ENCODE data around the gene TKFC.

The TKFC gene

DNA sequence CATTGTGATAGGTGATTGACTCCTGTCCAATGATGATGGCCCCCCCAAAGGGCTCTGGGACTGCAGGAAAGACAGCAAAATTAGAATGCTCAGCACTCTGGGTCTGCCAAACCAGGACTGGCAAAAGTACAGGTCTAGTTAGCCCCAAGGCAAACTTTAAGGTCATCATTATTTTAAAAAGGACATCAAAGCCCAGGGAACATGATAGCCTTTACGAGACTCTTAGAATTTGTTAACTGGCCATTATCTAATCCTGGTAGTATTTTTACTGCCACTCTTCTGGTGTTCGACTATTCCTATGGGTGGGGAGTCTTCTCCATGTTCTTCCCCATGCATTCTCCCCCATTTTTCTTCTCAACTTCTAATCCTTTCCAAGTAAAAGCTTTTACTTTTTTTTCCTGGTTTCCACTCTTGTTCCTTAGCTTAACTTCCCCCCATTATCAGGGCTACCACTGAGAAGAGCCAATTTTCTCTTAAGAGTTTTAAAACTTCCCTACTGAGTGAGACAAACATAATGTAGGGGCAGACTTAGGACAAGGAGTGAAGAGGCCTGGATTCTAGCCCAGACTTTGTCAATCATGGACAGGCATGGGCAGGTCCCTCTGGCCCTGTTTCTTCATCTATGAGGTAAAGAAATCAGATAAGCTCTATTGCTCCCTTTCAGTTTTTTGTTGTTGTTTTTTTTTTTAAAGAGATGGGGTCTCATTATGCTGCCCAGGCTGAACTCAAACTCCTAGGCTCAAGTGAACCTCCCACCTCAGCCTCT is 7.2 kb upstream of the TKFC start:
- DNase-seq, result no peak

DNA sequence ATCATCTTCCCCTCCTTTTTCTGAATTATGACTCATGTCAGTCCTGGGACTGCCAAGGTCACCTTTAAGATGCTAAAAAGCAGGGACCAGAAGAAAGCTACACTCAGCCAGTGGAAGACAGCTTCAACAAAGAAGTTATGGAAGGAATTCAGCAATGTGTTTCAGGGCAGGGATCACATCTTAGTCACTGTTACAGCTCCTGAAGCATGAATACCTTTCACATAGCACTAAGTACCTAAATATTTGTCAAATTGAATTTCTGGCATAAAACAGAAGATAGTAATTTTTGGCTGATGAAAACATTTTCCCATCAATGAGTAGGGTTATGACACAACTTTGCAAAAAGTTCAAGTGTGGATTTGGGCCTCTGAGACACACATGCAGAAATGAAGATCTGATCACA is 5.4 kb upstream of the TKFC start:
- no peak for DNase-seq

DNA sequence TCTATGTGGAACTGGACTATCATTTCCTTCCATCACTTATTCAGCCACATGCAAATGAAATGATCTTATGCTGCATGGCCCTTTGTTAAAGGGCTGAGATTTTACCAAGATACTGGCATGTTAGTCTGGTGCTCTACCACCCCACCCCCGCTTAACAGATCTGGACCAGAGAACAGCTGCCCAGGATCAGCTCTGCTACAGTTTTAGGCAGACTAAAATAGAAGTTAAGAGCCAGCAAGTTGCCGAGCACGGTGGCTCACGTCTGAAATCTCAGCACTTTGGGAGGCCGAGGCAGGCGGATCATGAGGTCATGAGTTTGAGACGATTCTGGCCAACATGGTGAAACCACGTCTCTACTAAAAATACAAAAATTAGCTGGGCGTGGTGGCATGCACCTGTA is 4.7 kb upstream of the TKFC start:
- DNase-seq, result no peak

DNA sequence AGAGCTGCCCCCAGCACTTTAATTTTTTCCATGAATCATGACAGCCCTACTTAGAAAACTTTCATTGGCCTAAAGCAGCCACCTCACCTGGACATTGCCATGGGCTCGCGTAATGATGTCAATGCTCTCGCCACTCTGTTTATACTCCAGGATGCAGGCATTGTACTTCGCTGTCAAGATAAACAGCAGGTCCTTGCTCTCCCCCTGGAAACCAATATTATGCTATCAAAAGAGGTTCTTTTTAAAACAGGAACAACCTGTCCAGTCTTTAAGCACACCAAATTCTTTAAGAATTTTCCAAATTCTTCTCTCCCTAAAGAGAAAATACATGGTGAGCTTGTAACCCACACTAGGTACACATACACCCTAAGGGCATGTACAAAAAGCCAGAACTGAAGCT is 3.2 kb upstream of the TKFC start:
- no peak for DNase-seq

DNA sequence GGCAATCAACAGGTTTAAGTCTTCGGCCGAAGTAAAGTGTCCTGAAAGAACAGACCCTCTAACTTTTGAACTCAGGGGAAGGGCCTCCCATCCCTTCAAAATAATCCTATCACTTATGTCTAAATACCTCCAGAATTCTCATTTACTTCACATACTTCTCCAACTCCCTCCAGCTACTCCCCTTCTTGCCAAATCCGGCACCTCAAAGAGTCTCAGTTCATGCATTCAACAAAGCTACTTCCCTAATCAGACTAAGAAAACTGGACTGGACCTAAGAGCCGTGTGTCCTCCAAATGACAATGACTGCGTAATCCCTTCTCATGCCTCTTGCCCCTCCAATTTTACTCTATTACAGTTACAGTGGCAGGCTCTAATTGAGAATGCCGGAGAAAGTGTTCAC is 1.4 kb upstream of the TKFC start:
- DNase-seq, result no peak

DNA sequence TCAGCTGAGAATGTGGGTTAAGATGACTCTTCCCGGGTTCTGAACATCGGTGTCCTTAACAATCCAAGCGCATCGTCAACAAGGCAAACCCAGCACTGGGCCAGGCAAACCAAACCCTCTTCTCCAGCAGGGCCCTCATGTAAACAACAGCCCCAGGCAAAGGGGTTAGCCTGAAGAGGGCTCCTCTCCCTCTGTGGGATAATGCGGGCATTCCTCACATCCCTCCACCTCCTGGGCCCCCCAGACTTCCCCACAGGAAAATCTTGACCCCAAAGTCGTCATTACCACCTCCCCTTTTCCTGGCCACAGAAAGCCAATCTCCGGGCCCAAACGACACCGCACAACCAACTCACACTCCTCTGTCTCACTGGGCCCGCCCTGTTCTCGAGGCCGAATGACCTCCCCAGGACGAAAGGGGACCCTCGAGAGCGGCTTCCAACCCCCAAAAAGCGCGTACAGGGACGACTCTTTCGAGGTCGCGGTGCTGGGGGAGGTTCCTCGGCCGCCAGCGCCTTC is 689 bp upstream of the TKFC start:
- no peak for DNase-seq

DNA sequence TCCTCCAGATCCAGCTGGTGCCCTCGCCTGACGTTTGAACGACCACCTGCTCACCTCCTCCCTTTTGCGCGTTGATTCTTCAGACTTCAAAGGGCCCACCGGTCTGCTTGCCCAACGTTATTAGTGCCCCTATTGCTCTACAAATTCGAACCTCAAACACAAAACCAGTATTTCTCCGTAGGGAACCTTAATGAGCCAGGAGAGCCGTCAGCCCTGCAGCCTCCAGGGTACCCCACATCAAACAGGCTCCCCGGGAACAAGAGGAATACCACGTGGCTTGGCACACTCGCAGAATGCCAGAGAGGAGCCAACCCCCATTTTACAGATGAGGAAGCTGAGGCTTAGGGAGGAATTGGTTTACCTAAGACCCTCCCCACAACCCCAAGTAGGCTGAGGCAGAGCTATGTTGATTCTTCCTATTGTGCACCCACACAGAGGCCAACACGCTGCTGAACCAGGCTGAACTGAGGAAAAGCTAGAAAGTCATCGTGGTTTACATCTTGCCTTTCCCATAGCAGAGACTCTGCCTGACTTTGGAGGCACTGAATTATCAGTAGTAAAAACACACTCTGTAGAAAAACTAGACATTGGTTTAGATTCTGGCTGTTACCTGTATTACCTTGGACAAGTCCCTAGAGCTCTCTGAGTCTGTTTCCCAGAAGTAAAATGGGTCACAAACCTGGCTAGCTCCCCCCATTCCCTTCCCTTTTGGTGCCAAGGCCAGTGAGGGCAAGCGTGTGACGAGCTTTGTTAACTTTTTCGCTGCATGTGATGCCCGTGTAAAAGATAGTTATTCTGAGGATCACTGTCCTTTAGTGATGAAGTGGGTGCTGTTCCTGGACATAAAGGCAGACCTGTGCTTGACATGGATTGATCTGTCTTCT is 764 bp downstream of the TKFC start:
- no peak for DNase-seq

DNA sequence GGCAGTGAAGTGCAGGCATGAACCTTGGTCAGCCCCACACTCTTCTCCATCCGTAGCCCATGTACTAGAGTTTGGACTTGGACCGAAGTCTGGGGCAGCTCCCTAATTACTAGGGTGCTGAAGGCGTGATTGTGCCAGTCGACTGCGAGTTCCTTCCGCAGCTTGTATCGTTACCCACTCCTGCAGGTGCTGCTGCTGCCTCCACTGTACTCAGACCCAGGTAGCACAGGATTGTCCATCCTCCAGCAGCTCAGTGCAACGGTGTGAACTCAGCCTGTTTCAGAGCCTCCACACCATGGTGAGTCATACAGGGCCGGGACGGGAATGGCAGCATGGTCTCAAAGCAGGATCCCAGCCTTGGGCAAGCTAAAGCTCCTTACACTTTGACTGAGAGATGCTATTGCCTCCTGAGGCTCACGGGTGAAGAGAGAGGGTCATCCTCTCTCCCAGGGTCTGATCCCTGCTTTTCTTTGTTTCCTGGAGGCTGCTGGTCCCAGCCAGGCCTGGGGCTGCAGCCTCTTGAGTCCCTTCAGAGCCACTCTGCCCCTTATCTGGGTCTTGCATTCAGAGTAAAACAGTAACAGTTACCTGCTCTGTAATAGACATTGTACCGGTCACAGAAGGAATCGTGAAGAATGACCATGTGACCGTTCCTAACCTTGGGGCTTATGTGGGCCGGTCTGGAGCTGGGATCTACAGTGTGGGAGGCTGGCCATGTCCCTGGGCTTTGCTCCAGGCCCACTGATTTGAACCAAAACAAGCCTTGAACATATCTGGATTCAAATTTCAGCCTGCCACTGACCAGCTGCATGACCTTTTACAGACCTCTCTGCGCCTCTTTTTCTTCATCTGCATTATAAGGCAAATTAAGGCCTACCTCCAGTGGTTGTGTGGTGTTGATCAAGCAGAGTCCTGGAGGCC is 1.7 kb downstream of the TKFC start:
- DNase-seq, result no peak

DNA sequence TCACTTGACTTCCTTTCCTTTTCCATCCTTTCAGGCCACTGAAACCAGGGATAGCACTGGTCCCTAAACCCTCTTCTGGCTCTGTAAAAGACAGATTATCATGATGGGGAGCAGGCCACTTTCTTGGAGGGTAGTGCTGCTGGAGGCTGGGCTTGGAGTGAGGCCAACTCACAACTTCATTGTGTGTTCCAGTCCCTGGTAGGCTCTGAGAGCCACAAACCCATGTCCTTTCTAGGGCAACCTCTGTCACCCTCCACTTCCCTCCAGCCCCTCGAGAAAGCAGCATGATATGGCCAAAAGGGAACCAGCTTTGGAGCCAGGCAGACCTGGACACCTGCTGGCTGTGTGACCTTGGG is 2.3 kb downstream of the TKFC start:
- no peak for DNase-seq

DNA sequence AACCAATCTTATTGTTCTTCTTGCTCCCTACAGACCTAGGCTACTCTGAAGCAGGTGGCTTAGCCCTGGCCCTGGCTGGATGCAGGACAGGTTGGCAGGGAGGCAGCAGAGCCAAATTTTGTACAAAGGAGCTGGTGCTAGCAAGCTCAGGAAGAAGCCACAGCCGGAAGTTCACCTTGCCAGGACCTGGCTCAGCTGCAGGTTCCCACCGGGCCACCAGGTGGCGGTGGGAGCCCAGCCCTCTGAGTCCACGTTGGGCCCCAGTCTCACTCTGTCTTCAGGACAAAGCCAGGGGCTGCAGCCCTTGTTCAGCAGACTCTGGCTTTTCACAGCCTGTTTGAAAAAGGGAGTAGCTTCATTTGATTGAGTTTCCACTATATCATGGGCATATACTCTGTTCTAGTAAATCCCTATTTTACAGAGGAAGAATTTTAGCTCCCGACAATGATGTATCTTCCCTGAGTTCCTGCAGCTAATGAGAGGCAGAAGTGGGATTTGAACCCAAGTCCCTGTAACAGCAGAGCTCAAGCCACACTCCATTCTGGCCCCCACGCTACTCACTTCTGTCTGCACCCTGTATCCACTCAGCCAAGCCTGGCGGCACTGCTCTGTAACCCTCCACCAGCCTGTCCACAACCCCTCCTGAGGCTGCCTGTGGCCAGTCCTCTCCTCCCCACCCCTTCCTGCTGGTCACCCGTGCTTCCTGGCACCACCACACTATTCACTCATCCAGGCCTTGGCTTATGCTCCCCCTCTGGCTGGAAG is 3.3 kb downstream of the TKFC start:
- peak; percentile 67 for DNase-seq

DNA sequence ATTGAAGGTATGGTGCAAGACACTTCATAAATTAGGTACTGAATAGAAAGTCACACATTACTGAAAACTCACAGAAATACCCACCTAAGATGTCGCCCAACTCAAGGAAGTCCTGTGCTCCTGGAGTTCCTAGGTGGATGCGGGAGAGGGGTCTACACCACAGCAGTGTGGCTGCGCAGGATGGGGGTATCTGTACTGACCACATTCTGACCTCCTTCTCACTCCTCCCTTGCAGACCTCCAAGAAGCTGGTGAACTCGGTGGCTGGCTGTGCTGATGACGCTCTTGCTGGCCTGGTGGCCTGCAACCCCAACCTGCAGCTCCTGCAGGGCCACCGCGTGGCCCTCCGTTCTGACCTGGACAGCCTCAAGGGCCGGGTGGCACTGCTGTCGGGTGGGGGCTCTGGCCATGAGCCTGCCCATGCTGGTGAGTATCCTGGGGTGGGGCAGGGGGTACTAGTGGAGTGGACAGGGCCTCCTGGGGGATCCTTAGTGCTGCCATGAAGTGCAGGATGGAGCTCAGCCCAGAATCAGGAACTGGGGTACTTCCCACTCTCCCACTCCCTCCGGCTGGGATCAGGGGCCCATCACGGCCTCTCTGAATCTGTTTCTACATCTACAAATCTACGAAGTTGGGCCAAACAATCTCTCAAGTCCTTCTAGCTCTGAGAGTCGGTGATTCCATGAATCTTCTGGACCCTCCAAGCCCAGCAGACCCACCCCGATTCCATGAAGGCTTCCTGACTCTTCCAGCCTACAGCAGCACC is 4.9 kb downstream of the TKFC start:
- DNase-seq, result no peak

DNA sequence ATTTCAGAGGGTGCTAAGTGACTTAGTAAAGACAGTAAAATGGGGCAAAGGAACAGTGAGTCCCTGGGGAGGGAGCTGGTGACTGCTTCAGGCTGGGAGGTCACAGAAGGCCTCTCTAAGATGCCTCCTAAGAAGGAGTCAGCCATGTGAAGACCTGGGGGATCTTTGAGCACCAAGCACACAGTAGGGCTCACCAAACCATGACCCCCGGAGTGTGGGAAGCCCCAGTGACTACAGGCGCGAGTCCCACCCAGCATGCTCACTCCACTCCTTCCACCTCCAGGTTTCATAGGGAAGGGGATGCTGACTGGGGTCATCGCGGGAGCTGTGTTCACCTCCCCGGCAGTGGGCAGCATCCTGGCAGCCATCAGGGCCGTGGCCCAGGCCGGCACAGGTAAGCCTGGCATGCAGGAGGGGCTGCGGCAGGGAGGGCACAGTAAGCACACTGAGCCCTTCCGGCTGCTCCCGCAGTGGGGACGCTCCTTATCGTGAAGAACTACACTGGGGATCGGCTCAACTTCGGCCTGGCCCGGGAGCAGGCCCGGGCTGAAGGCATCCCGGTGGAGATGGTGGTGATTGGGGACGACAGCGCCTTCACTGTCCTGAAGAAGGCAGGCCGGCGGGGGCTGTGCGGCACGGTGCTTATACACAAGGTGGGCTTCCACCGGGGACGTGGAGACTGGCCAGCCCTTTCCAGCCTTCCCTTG is 5.9 kb downstream of the TKFC start:
- DNase-seq, result no peak

DNA sequence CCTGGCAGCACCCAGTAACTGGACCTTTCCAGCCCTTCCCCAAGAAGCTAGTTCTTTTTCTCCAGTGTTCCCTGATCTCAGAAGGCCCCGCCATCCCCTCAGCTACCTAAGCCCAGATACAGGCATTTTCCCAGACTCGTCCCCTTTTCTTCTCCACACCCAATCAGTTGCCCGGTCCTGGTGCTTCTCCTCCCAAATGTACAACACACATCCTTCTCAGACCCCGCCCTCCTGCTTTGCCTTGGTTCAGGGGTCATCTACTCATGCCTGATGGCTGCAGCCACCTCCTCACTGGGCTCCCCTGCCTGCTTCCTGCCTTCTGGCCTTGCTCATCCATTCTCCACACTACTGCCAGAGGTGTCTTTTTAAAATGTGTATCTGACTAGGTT is 6.5 kb downstream of the TKFC start:
- DNase-seq, result no peak

DNA sequence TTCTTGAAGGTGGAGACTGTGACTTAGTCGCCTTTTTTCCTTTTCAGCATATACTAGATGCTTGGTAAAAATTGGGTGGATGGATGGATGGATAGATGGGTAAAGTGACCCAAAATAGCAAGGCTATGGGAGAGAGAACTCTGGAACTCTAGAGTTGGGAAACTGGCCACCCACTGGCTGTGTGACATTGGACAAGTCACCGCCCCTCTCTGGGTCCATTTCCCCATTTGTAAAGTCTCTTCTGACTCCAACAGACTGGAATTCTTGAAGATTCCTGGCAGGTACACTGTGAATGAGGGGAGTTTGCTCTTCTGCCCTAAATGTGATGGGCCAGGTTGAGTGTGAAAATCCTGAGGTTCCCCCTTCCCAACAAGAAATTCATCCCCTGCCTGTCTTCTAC is 8.0 kb downstream of the TKFC start:
- DNase-seq, result no peak

DNA sequence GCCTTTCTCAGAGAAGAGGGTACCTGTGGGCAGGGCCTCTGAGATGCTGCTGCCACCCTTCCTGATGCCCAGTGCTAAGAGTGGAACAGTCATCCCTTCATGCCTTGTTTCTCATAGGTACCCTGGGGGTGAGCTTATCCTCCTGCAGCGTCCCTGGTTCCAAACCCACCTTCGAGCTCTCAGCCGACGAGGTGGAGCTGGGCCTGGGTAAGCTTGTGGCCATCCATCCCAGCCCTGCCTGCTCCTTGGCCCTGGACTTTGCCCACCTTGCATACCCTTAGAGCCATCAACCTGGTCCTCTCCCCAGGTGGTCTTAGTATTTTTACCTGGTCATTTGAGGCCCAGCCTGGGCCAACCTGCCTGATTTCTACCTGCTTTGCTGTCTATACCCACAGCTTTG is 8.7 kb downstream of the TKFC start:
- DNase-seq, result no peak

DNA sequence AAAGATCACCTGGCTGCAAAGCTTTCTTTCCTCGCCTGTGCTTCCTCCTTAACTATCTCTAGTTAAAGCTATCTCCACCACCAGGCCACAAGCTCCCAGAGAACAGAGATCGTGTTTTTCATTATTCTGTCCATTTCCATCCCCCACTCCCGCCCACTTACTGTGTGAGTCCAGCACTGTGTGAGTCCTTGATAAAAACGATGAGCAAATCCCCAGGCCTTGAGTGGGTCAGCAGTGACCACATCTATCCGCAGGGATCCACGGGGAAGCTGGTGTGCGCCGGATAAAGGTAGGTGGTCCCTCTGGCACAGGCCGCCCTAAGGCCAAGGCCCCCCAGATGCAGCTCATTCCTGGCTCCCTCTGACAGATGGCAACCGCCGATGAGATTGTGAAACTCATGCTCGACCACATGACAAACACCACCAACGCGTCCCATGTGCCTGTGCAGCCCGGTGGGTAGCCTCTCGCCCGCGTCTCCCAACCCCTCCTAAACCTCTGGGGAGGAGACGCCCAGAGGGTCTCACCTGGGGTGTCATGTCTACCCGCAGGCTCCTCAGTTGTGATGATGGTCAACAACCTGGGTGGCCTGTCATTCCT is 9.3 kb downstream of the TKFC start:
- DNase-seq, result no peak

DNA sequence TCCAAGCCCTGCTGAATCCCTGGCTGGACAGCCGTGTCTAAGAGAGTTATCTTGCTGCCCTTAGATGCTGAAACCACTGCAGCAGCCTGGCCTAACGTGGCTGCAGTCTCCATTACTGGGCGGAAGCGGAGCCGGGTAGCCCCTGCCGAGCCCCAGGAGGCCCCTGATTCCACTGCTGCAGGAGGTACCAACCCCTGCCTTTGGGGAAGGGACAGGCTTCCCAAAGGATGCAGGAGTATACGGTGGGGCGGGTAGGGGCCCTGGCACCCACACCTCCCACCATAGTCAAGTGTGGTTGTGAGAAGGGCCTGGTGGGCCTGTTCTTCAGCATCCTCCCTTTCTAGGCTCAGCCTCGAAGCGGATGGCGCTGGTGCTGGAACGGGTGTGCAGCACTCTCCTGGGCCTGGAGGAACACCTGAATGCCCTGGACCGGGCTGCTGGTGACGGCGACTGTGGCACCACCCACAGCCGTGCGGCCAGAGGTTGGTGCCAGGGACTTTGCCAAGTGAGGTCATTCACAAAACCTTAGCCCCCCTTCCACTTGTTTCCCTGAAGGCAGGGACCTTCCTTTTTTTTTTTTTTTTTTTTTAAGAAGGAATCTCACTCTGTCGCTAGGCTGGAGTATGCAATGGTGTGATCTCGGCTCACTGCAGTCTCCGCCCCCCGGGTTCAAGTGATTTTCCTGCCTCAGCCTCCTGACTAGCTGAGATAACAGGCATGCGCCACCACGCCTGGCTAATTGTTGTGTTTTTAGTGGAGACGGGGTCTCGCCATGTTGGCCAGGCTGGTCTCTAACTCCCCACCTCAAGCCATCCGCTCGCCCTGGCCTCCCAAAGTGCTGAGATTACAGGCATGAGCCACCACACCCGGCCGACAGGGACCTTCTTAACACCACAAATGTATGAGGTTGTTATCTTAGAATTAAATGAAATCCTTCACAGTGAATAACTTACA is 11.0 kb downstream of the TKFC start:
- DNase-seq, result no peak

DNA sequence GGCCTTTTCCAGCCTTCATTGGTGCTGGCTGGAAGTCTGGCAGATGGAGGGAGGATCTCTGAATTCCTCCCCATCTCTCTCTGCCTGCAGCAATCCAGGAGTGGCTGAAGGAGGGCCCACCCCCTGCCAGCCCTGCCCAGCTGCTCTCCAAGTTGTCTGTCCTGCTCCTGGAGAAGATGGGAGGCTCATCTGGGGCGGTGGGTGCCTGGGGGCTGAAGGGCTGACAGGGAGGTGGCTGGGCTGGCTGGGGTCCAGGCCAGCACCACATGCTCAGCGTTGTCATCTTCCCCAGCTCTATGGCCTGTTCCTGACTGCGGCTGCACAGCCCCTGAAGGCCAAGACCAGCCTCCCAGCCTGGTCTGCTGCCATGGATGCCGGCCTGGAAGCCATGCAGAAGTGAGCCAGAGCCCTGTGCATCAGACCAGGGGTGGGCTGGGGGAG is 12.2 kb downstream of the TKFC start:
- DNase-seq, result no peak
